H1 (cell line): ENCODE results near the gene PIBF1. TPM values are rescaled to one million over a fixed set of nuclear protein-coding genes. Genes with fewer than 3 reads are reported as not detected.

ENCODE experiments used
- CTCF ChIA-PET: fragments of 300-600 bp; sonication (Branson Sonifier 250); formaldehyde crosslinking; loops from one replicate; lab custom pipeline; 2021; ENCODE audit not compliant: partially characterized antibody; lab: Charles Lee
- POLR2A ChIA-PET: fragments of 300-600 bp; sonication (Branson Sonifier 250); formaldehyde crosslinking; loops from one replicate; lab custom pipeline; 2021; ENCODE audit warnings: inconsistent platforms; ENCODE audit not compliant: partially characterized antibody; lab: Charles Lee
- DNase-seq, 2 experiments: peaks; one replicate each; pipeline versions ENCODE4 v3.0.0 to v3.0.0-alpha.2; 2010 to 2022; ENCODE audit warnings: low spot score in 2 of 2, low read depth in 1 of 2, mixed read lengths in 1 of 2
- FAIRE-seq: peaks from 2 replicates; lab custom pipeline; 2011; peaks lifted over from hg19 to GRCh38; lab: Jason Lieb, UNC
- H2AFZ ChIP-seq: 2 replicates; pipeline ENCODE4 v1.8.1; 2012; ENCODE audit warnings: low read length, inconsistent platforms
- H2AK5ac ChIP-seq: 2 replicates; pipeline ENCODE4 v1.6.1; 2013; ENCODE audit warnings: low read depth, low read length
- H2BK120ac ChIP-seq: replicated peaks from 2 replicates; pipeline ENCODE3; 2013; ENCODE audit warnings: low read depth, low read length, inconsistent platforms
- H2BK12ac ChIP-seq: 2 replicates; pipeline ENCODE4 v1.6.1; 2013; ENCODE audit warnings: low read depth, low read length
- H2BK15ac ChIP-seq: 2 replicates; pipeline ENCODE4 v1.6.1; 2013; ENCODE audit warnings: low read length
- H2BK20ac ChIP-seq: 2 replicates; pipeline ENCODE4 v1.6.1; 2013; ENCODE audit warnings: low read length
- H2BK5ac ChIP-seq: 2 replicates; pipeline ENCODE4 v1.6.1; 2013; ENCODE audit warnings: low read depth, low read length
- H3K14ac ChIP-seq: 2 replicates; pipeline ENCODE4 v1.6.1; 2013; ENCODE audit warnings: inconsistent platforms; ENCODE audit not compliant: insufficient read length
- H3K18ac ChIP-seq: 2 replicates; pipeline ENCODE4 v1.6.1; 2013; ENCODE audit warnings: low read length; ENCODE audit errors: extremely low read depth
- H3K23ac ChIP-seq: 2 replicates; pipeline ENCODE4 v1.6.1; 2013; ENCODE audit warnings: inconsistent platforms; ENCODE audit not compliant: insufficient read length
- H3K23me2 ChIP-seq: 2 replicates; pipeline ENCODE4 v1.6.1; 2013; ENCODE audit warnings: low read depth, low read length
- H3K27ac ChIP-seq: 2 replicates; pipeline ENCODE4 v1.6.1; 2011; ENCODE audit warnings: low read depth, low read length, inconsistent platforms
- H3K27me3 ChIP-seq, 4 experiments: replicated peaks in 1 of 4; 1 replicate in 1 of 4; 2 replicates in 3 of 4; pipeline versions ENCODE4 v1.6.1 to v1.8.1; 2011 to 2013; ENCODE audit warnings: low read length in 3 of 4, mild to moderate bottlenecking in 3 of 4, inconsistent platforms in 2 of 4, mixed read lengths in 2 of 4, moderate library complexity in 1 of 4; ENCODE audit not compliant: control insufficient read depth in 3 of 4, insufficient read depth in 3 of 4; ENCODE audit errors: extremely low read depth in 1 of 4
- H3K36me3 ChIP-seq, 4 experiments: 2 replicates each; pipeline versions ENCODE4 v1.6.1 to v1.8.1; 2011 to 2013; ENCODE audit warnings: mild to moderate bottlenecking in 4 of 4, low read length in 3 of 4, moderate library complexity in 2 of 4, control low read depth in 1 of 4, inconsistent platforms in 1 of 4; ENCODE audit not compliant: insufficient read depth in 4 of 4, control insufficient read depth in 2 of 4
- H3K4ac ChIP-seq: replicated peaks from 2 replicates; pipeline ENCODE3; 2013; ENCODE audit warnings: low read length, low read depth, mixed read lengths, inconsistent platforms; ENCODE audit not compliant: insufficient read length
- H3K4me1 ChIP-seq, 4 experiments: replicated peaks in 1 of 4; 1 replicate in 1 of 4; 2 replicates in 3 of 4; pipeline versions ENCODE4 v1.6.1 to v1.8.1; 2011 to 2013; ENCODE audit warnings: low read length in 3 of 4, inconsistent platforms in 2 of 4, mixed read lengths in 1 of 4; ENCODE audit not compliant: insufficient read depth in 4 of 4, control insufficient read depth in 3 of 4
- H3K4me2 ChIP-seq, 2 experiments: 2 replicates each; pipeline versions ENCODE4 v1.6.1 to v1.8.1; 2011 to 2013; ENCODE audit warnings: low read depth in 2 of 2, low read length in 2 of 2, control low read depth in 1 of 2, inconsistent platforms in 1 of 2, mild to moderate bottlenecking in 1 of 2; ENCODE audit not compliant: insufficient read depth in 1 of 2
- H3K4me3 ChIP-seq, 4 experiments: fragments of 200-600, 300-600 bp in 1 of 4; sonication (generic), shearing (Covaris generic), sonication (Bioruptor Twin) in 1 of 4; 2 replicates each; pipeline versions ENCODE4 v1.5.1 to v1.8.1; 2011 to 2016; ENCODE audit warnings: low read length in 4 of 4, low read depth in 3 of 4, control low read depth in 2 of 4, inconsistent platforms in 2 of 4, mild to moderate bottlenecking in 2 of 4, mixed read lengths in 1 of 4, moderate library complexity in 1 of 4; ENCODE audit not compliant: insufficient read depth in 2 of 4; ENCODE audit errors: extremely low read depth in 1 of 4
- H3K56ac ChIP-seq: replicated peaks from 2 replicates; pipeline ENCODE3; 2013; ENCODE audit warnings: low read depth, mild to moderate bottlenecking, mixed read lengths, low read length, inconsistent platforms; ENCODE audit not compliant: insufficient read length
- H3K79me1 ChIP-seq: 2 replicates; pipeline ENCODE4 v1.6.1; 2013; ENCODE audit warnings: low read depth, low read length, control low read depth
- H3K79me2 ChIP-seq, 2 experiments: 2 replicates each; pipeline versions ENCODE4 v1.6.1 to v1.8.1; 2012 to 2013; ENCODE audit warnings: low read length in 2 of 2, mild to moderate bottlenecking in 2 of 2, inconsistent platforms in 1 of 2; ENCODE audit not compliant: insufficient read depth in 2 of 2, control insufficient read depth in 1 of 2
- H3K9ac ChIP-seq, 4 experiments: replicated peaks in 1 of 4; 1 replicate in 1 of 4; 2 replicates in 3 of 4; pipeline versions ENCODE4 v1.6.1 to v1.8.1; 2011 to 2013; ENCODE audit warnings: low read depth in 3 of 4, low read length in 3 of 4, control low read depth in 2 of 4, mild to moderate bottlenecking in 2 of 4, moderate library complexity in 2 of 4, inconsistent platforms in 1 of 4; ENCODE audit errors: extremely low read depth in 1 of 4
- H3K9me3 ChIP-seq, 2 experiments: 2 replicates each; pipeline versions ENCODE4 v1.6.1 to v1.8.1; 2012 to 2013; ENCODE audit warnings: mild to moderate bottlenecking in 2 of 2, moderate library complexity in 2 of 2, control low read depth in 1 of 2, inconsistent platforms in 1 of 2, low read depth in 1 of 2, low read length in 1 of 2, mixed read lengths in 1 of 2; ENCODE audit not compliant: insufficient read depth in 2 of 2
- H4K20me1 ChIP-seq, 2 experiments: replicated peaks in 1 of 2; 2 replicates each; pipeline versions ENCODE3 to v1.8.1; 2011 to 2013; ENCODE audit warnings: inconsistent platforms in 2 of 2, low read length in 2 of 2, mild to moderate bottlenecking in 1 of 2; ENCODE audit not compliant: insufficient read depth in 2 of 2, control insufficient read depth in 1 of 2
- H4K5ac ChIP-seq: 2 replicates; pipeline ENCODE4 v1.6.1; 2013; ENCODE audit warnings: low read length, low read depth, mixed read lengths, inconsistent platforms; ENCODE audit not compliant: insufficient read length
- H4K8ac ChIP-seq: 2 replicates; pipeline ENCODE4 v1.8.0; 2013; ENCODE audit warnings: mild to moderate bottlenecking, moderate library complexity, low read length, inconsistent platforms; ENCODE audit not compliant: insufficient read depth; ENCODE audit errors: extremely low read depth
- H4K91ac ChIP-seq: replicated peaks from 2 replicates; pipeline ENCODE3; 2013; ENCODE audit warnings: low read length, mixed read lengths, inconsistent platforms; ENCODE audit not compliant: insufficient read length
- ATF2 ChIP-seq: IDR thresholded peaks from 2 replicates; pipeline ENCODE4 v1.6.1; 2012; ENCODE audit warnings: low read length, inconsistent platforms
- CHD1 ChIP-seq: IDR thresholded peaks from 2 replicates; pipeline ENCODE4 v1.6.1; 2012; ENCODE audit warnings: low read depth, low read length, improper control_type of control experiment
- FOSL1 ChIP-seq: IDR thresholded peaks from 2 replicates; pipeline ENCODE4 v1.6.1; 2011; ENCODE audit warnings: mild to moderate bottlenecking, low read depth, low read length, moderate library complexity; ENCODE audit not compliant: insufficient read depth
- KDM5A ChIP-seq: fragments of 200-600 bp; IDR thresholded peaks from 2 replicates; pipeline ENCODE4 v1.7.1; 2012; ENCODE audit warnings: mild to moderate bottlenecking, low read length, inconsistent platforms, mixed read lengths
- MAX ChIP-seq: IDR thresholded peaks from 2 replicates; pipeline ENCODE4 v1.6.1; 2012; ENCODE audit warnings: inconsistent platforms
- RBBP5 ChIP-seq: IDR thresholded peaks from 2 replicates; pipeline ENCODE4 v1.7.1; 2012; ENCODE audit warnings: low read depth, mild to moderate bottlenecking, inconsistent platforms, low read length, moderate library complexity, borderline replicate concordance
- SP2 ChIP-seq: IDR thresholded peaks from 2 replicates; pipeline ENCODE4 v1.6.1; 2012; ENCODE audit warnings: mild to moderate bottlenecking, low read length, inconsistent platforms
- SP4 ChIP-seq: IDR thresholded peaks from 2 replicates; pipeline ENCODE4 v1.6.1; 2012; ENCODE audit warnings: low read length, inconsistent platforms
- TBP ChIP-seq: IDR thresholded peaks from 2 replicates; pipeline ENCODE4 v1.6.1; 2011; ENCODE audit warnings: low read depth, low read length, improper control_type of control experiment
- TCF12 ChIP-seq: IDR thresholded peaks from 2 replicates; pipeline ENCODE4 v1.6.1; 2011; ENCODE audit warnings: low read depth, mild to moderate bottlenecking, low read length
- WGBS, 2 experiments: shearing (Covaris generic) in 1 of 2; methylation state at CpG; one replicate each; pipeline versions ENCODE4 v1.1.6 to v1.1.7; 2013 to 2015; ENCODE audit warnings: low lambda C conversion rate in 2 of 2, mixed read lengths in 2 of 2, inconsistent platforms in 1 of 2, low coverage in 1 of 2, missing lambda C conversion rate in 1 of 2; ENCODE audit not compliant: insufficient replicate concordance in 2 of 2, insufficient coverage in 1 of 2, insufficient read length in 1 of 2; ENCODE audit errors: extremely low coverage in 1 of 2, missing lambda C conversion rate in 1 of 2; 5-methylcytosine and 5-hydroxymethylcytosine counted together
- polyA plus RNA-seq, 7 experiments: library from polyadenylated mRNA; depleted of rRNA in 3 of 7; stranded (reverse) in 5 of 7; unstranded in 2 of 7; fragments of >200 nt in 5 of 7; fragments of 200-250 nt in 2 of 7; gene quantifications; 1 replicate in 5 of 7; 2 replicates in 1 of 7; 4 replicates in 1 of 7; pipeline versions ENCODE4 v1.2.1 to v1.2.3, GENCODE V29; 2011 to 2013; ENCODE audit warnings: missing spikeins in 2 of 7, mixed read lengths in 2 of 7
- total RNA-seq: library from RNA; stranded (reverse); fragmentation: NEBNext Ultra II Directional; extraction: Animal tissue kit (Norgen Biotek cat#: 25700); gene quantifications from 2 replicates; pipeline ENCODE4 v1.2.1, GENCODE V29; 2021

PIBF1 gene
- total and polyA plus RNA-seq, 2 of the 8 experiments (the other 6 are each of a cell fraction or from before 2014, with no cell fraction given), result 1.1 to 13.2 TPM

DNA sequence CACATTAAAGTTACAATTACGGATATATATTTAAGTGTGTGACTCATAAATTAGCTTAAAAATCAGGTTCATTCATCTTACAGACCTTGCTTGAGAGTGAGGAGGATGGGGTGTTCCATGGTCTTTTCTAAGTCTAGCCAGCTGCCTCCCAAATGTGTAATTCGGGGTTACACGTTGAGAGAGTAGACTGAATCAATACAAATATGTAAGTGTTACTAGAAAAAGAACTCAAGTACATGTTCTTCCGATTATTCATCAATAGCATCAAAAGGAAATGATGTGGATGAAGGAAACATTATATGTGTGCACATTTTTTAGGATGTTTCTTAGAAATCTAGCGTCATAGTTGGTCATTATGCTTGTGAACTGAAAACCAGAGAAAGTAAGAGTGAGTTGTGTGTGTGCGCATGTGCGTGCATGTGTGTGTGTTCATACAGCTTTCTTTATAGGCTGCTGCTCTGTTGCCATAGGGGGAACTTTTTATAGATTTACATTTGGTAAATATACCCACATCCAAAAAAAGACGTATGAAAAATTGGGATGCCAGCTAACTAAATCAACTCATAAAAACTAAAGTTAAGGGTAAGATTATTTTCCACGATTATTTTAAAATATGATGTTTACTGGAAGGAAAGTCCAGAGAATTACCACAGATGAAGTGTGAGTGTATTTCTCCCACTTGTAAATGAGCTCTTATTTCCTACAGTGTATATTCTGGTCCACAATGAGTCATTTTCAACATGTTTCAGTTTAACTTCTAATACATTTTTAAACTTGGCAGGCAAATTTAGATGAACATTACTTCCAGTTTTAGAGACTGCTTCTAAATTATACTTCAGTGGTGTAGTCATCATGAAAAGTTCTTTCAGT, 82.4 kb downstream of the PIBF1 start:
- Histone ChIP-seq H3K4me3 (no peak overlapping the region), H3K36me3 (peaks cover 0 to 4% (median 0%) of the 10 kb centered on the region in 4 experiments; a peak in 1 of 8 replicates), H3K79me2 (no peaks in the 10 kb centered on the region), H2BK120ac (no peak overlapping the region), H3K4ac (no peak overlapping the region), H3K4me2 (no peak overlapping the region), H3K23ac (no peak overlapping the region), H3K27me3 (no peaks in the 10 kb centered on the region), H4K5ac (no peak overlapping the region), H2BK15ac (no peak overlapping the region), H3K18ac (no peak overlapping the region), H3K14ac (no peak overlapping the region), H3K56ac (no peak overlapping the region), H2BK20ac (no peak overlapping the region), H4K20me1 (no peaks in the 10 kb centered on the region), H2BK5ac (no peak overlapping the region), H3K9ac (no peak overlapping the region), H3K27ac (no peak overlapping the region), H2BK12ac (no peak overlapping the region), H3K79me1 (no peaks in the 10 kb centered on the region), H3K23me2 (no peaks in the 10 kb centered on the region), H3K9me3 (no peaks in the 10 kb centered on the region), H2AFZ (no peak overlapping the region), H2AK5ac (no peak overlapping the region), H4K91ac (no peak overlapping the region), H3K4me1 (no peaks in the 10 kb centered on the region), H4K8ac (no peak overlapping the region)
- FAIRE-seq (no peak), DNase-seq (no peak)
- 92% methylated on average over 9 of the region's 9 CpGs; no CpG with 5 or more reads in 1 of the 2 experiments for WGBS, 2 experiments
- POLR2A ChIA-PET, result no interaction called here
- CTCF ChIA-PET, result no interaction called here
- TF ChIP-seq TBP (no peak), TCF12 (no peak), CHD1 (no peak), SP4 (no peak), KDM5A (no peak), RBBP5 (no peak), SP2 (no peak), FOSL1 (no peak), ATF2 (no peak), MAX (no peak)
